ENCODE measurements around the gene LRWD1.
"Not testable (repeated sequence)": the region's sequence is repeated elsewhere in the genome, so short reads cannot be mapped to it uniquely, and the experiment has no call there.

Gene LRWD1

DNA sequence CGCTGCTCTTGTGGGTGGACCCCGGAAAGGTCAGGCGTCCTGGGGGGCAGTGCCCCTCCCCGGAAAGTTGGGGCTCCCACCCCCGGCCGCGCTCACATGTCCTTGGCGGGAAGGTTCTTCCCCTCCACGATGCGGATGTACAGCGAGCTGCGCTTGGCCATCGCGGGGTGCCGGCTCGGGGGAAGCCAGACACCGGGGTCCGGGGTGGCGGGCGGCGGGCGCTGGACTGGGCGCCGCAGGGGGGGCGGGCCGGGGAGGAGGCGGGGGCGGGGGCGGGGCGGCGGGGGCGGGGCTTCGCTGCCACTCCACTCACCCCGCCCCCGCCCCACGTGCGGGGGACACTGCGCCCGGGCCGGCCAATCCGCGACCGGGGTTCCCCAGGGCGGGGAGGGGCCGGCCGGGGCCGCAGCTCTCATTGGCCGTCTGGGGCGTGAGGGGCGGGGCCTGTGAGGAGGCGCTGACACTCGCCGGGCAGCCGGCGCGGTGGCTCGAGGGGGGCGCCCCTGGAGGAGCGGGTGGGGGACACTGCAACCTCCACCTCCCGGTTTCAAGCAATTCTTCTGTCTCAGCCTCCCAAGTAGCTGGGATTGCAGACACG, 52.9 kb downstream of the LRWD1 start, which contains the start of gene RASA4B:
RASA4B (minus strand) TSS at position 228 of the 598 bp plus-strand sequence; CDS start at position 161, 67 bp downstream.
- not testable (repeated sequence) for H4K20me1 ChIP-seq (ENCODE audit: insufficient read depth, low read length); H3K36me3 ChIP-seq (ENCODE audit: insufficient read depth, low read length); H3K4me2 ChIP-seq (ENCODE audit: insufficient read depth, low read length); H3K27ac ChIP-seq (ENCODE audit: low read length); H3K4me1 ChIP-seq (ENCODE audit: insufficient read depth, low read length); H3K27me3 ChIP-seq (ENCODE audit: insufficient read depth, low read length, poor library complexity); DNase-seq; H3K79me2 ChIP-seq (ENCODE audit: insufficient read depth, low read length); H3K9me3 ChIP-seq (ENCODE audit: insufficient read depth, low read length, severe bottlenecking); H2AFZ ChIP-seq (ENCODE audit: low read depth, low read length); H3K9ac ChIP-seq (ENCODE audit: low read depth, low read length); H3K4me3 ChIP-seq (ENCODE audit: low read depth in 1 of 2, low read length in 2 of 2)
- peak; percentile 90 for ATAC-seq (ENCODE audit: insufficient read depth, low read depth)

- H4K20me1 ChIP-seq (ENCODE audit: insufficient read depth, low read length); H3K9ac ChIP-seq (ENCODE audit: low read depth, low read length); H3K4me2 ChIP-seq (ENCODE audit: insufficient read depth, low read length); DNase-seq; H3K4me1 ChIP-seq (ENCODE audit: insufficient read depth, low read length); H3K4me3 ChIP-seq (ENCODE audit: low read depth in 1 of 2, low read length in 2 of 2); H3K36me3 ChIP-seq (ENCODE audit: insufficient read depth, low read length); H3K27me3 ChIP-seq (ENCODE audit: insufficient read depth, low read length, poor library complexity); H2AFZ ChIP-seq (ENCODE audit: low read depth, low read length); H3K9me3 ChIP-seq (ENCODE audit: insufficient read depth, low read length, severe bottlenecking); H3K27ac ChIP-seq (ENCODE audit: low read length); ATAC-seq (ENCODE audit: insufficient read depth, low read depth); H3K79me2 ChIP-seq (ENCODE audit: insufficient read depth, low read length): not testable (repeated sequence)
Observed at GRCh38 chr7:102520797-102521196, 56.0 kb downstream of the LRWD1 start.
